Thyroid gland (tissue), 4 donors: Measurements from ENCODE around the gene MRPS10. TPM values are rescaled to one million over a fixed set of nuclear protein-coding genes. Genes with fewer than 3 reads are reported as not detected.

Source experiments
- DNase-seq, 2 donors: peaks; one replicate each; pipeline ENCODE4 v3.0.0-alpha.2; 2019
- H3K27ac ChIP-seq, 3 donors: fragments of 200-600 bp; sonication (generic); 1 replicate in 2 of 3; 2 replicates in 1 of 3; pipeline ENCODE4 v1.5.1; 2016 to 2019; ENCODE audit warnings: mild to moderate bottlenecking in 1 of 3, moderate library complexity in 1 of 3
- H3K27me3 ChIP-seq: fragments of 200-600 bp; sonication (generic); one replicate; pipeline ENCODE4 v1.5.1; 2019
- H3K36me3 ChIP-seq, 2 donors: fragments of 200-600 bp; sonication (generic); one replicate each; pipeline ENCODE4 v1.5.1; 2016 to 2019
- H3K4me1 ChIP-seq, 2 donors: fragments of 200-600 bp; sonication (generic); one replicate each; pipeline ENCODE4 v1.5.1; 2017 to 2019
- H3K4me3 ChIP-seq, 3 donors: fragments of 200-600 bp; sonication (generic); replicated peaks in 1 of 3; 1 replicate in 2 of 3; 2 replicates in 1 of 3; pipeline ENCODE4 v1.5.1; 2016; ENCODE audit warnings: mild to moderate bottlenecking in 1 of 3
- H3K9me3 ChIP-seq: fragments of 200-600 bp; sonication (generic); one replicate; pipeline ENCODE4 v1.5.1; 2017
- CTCF ChIP-seq, 6 experiments: fragments of 200-600 bp in 3 of 6; fragments of 450-650 bp in 3 of 6; sonication (generic) in 3 of 6; IDR thresholded peaks; one replicate each; pipeline ENCODE4 v1.5.1; 2016 to 2019; ENCODE audit warnings: antibody characterized with exemption in 6 of 6, mild to moderate bottlenecking in 2 of 6, inconsistent platforms in 1 of 6, moderate library complexity in 1 of 6
- POLR2A ChIP-seq, 2 donors: fragments of 450-650 bp; IDR thresholded peaks; one replicate each; pipeline ENCODE4 v1.6.1; 2017; ENCODE audit warnings: antibody characterized with exemption in 2 of 2, mild to moderate bottlenecking in 2 of 2, moderate library complexity in 1 of 2
- WGBS, 2 donors: methylation state at CpG; one replicate each; pipeline ENCODE4 v1.1.5; 2017; 5-methylcytosine and 5-hydroxymethylcytosine counted together
- intact Hi-C: fragments of 100-400 bp; cut with DNase I; formaldehyde crosslinking; loops from one replicate; pipeline ENCODE4 v1.15.1; 2023
- total RNA-seq, 4 donors: library from RNA; depleted of rRNA; stranded (reverse); fragments of >200 nt; gene quantifications; one replicate each; pipeline ENCODE4 v1.2.3, GENCODE V29; 2016

Gene MRPS10
- total RNA-seq, 4 donors from 2014 or later, result 35.2 to 42.5 (median 36.9) TPM

- DNase-seq, result no peak
- no peaks in the 10 kb centered on the region for H3K4me1 ChIP-seq
- no peak for TF ChIP-seq POLR2A (IDR thresholded peaks at IDR 0.05)
- no peak for TF ChIP-seq CTCF (IDR thresholded peaks at IDR 0.05)
- no peak overlapping the region for H3K4me3 ChIP-seq
- H3K9me3 ChIP-seq, result no peaks in the 10 kb centered on the region
- H3K27me3 ChIP-seq, result no peaks in the 10 kb centered on the region
- 92 to 94% methylated on average over 9 of the region's 9 CpGs for WGBS, 2 donors
- H3K36me3 ChIP-seq, result no peaks in the 10 kb centered on the region
- intact Hi-C loops, result no loop called here
- H3K27ac ChIP-seq, result no peak overlapping the region
Measured at GRCh38 chr6:42227173-42227850, 9.7 kb upstream of the MRPS10 start.

DNA sequence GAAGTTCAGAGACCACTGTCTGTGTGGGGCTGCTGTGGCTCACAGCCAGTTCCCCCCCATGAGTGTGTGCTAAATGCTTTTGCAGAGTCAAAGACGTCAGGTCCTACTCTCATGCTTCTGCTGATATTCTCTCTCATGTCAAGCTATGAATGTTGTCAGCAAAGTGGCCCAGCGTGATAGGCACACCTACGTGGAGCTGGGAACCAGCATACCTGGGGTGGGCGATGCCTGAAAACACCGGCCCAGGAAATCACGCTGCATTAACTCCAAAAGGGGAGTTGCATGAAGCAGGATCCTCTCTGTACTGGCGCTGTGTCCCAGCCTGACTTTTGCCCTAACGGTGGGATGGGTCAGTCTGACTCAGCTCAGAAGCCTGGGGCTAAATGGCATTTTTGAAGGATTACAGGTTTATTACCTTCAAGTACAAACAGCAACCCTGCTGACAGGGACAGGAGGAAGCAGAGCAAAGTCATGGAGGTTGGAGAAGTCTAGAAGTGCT, 9.0 kb upstream of the MRPS10 start:
- intact Hi-C loops, result no loop called here
- TF ChIP-seq POLR2A (IDR thresholded peaks at IDR 0.05) (no peak), CTCF (IDR thresholded peaks at IDR 0.05) (no peak)

DNA sequence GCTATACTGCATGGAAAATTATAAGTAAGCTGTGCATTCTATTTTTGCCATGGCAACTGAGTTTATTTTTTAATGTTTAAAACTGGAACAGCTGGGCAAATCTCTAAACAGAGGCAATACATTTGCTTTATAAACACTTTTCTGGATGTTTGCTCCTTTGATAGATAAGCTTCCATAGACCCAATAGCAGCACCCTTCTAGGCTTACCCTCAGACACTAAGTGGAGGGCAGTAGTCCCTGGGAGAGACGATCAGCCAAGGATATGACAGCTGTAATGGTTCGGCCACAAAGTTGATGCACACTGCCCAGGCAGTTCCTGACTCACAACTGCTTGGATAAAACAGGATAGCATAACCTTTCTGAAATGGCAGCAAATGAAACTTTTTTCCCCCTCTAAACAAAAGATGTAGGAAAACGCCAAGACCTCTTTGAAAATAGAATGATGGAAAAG, 8.5 kb upstream of the MRPS10 start:
- Histone ChIP-seq H3K9me3 (no peaks in the 10 kb centered on the region), H3K27ac (no peak overlapping the region), H3K27me3 (no peaks in the 10 kb centered on the region), H3K4me1 (no peaks in the 10 kb centered on the region), H3K4me3 (no peak overlapping the region), H3K36me3 (no peaks in the 10 kb centered on the region)
- WGBS, 2 donors, result 67 to 70% methylated on average over 3 of the region's 3 CpGs
- intact Hi-C loops, result no loop called here
- no peak for DNase-seq
- TF ChIP-seq CTCF (IDR thresholded peaks at IDR 0.05), result no peak
- TF ChIP-seq POLR2A (IDR thresholded peaks at IDR 0.05), result no peak

More for the DNA sequence above, 9.0 kb upstream of the MRPS10 start:
- no peak for DNase-seq
- Histone ChIP-seq H3K4me1 (no peaks in the 10 kb centered on the region), H3K36me3 (no peaks in the 10 kb centered on the region), H3K27ac (no peak overlapping the region), H3K27me3 (no peaks in the 10 kb centered on the region), H3K4me3 (no peak overlapping the region), H3K9me3 (no peaks in the 10 kb centered on the region)
- 79% methylated on average over 8 of the region's 8 CpGs for WGBS, 2 donors

- WGBS, 2 donors, result 67 to 74% methylated on average over 4 of the region's 4 CpGs
- no peak overlapping the region for H3K27ac ChIP-seq
- intact Hi-C loops, result no loop called here
- no peak overlapping the region for H3K4me3 ChIP-seq
- no peak for TF ChIP-seq POLR2A (IDR thresholded peaks at IDR 0.05)
- TF ChIP-seq CTCF (IDR thresholded peaks at IDR 0.05), result no peak
- no peaks in the 10 kb centered on the region for H3K4me1 ChIP-seq
- no peaks in the 10 kb centered on the region for H3K36me3 ChIP-seq
- no peaks in the 10 kb centered on the region for H3K27me3 ChIP-seq
- DNase-seq, result no peak
- H3K9me3 ChIP-seq, result no peaks in the 10 kb centered on the region
Measured at GRCh38 chr6:42225419-42225818, 7.8 kb upstream of the MRPS10 start.

- Histone ChIP-seq H3K4me1 (no peaks in the 10 kb centered on the region), H3K36me3 (no peaks in the 10 kb centered on the region), H3K4me3 (no peak overlapping the region), H3K27ac (no peak overlapping the region), H3K9me3 (no peaks in the 10 kb centered on the region), H3K27me3 (no peaks in the 10 kb centered on the region)
- TF ChIP-seq CTCF (IDR thresholded peaks at IDR 0.05), result no peak
- TF ChIP-seq POLR2A (IDR thresholded peaks at IDR 0.05), result no peak
- intact Hi-C loops, result no loop called here
- DNase-seq, result no peak
Measured at GRCh38 chr6:42225029-42225339, 7.3 kb upstream of the MRPS10 start.
